ENCODE data around the gene DGKQ.

The DGKQ gene

DNA sequence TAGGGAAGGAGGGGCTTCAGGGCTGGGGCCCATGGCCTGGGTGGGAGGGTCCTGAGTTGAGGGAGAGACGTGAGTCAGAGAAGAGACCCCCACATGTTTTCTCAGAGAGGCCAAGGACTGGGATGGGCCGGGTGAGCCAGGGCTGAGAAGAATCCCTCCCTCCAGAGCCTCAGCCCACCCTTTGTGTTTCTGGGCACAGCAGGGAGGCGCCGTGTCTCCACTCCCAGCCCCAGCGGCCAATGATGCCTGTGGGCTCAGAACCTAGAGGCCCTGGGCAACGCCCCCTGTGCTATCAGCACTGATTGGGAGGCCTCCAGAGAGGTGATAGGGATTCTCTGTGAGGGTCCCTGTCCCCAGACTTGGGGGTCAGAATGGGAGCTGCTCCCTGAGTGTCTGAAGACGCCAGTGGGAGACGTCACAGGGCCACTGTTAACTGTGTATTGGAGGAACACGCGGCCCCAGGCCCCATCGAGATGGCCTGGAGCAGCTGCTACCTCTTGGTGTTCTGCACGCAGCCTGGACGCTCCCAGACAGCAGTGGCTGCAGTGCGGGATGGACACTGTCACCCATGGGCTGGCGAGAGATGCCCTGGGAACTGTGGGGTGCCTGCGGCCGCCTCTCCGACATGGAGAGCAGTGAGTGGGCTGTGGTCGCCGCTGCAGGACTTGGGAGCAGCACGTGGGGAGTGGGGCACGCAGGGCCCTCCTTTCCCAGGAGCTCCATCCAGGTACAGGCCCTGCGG, 46.5 kb upstream of the DGKQ start:
- ChIA-PET POLR2A (no interaction called here), CTCF (no interaction called here)
- DNase-seq (ENCODE audit: low read depth, low spot score) = no peak
- no peak overlapping the region for H3K4me3 ChIP-seq (ENCODE audit: low read depth, low read length)
- TF ChIP-seq, protein P1, sequence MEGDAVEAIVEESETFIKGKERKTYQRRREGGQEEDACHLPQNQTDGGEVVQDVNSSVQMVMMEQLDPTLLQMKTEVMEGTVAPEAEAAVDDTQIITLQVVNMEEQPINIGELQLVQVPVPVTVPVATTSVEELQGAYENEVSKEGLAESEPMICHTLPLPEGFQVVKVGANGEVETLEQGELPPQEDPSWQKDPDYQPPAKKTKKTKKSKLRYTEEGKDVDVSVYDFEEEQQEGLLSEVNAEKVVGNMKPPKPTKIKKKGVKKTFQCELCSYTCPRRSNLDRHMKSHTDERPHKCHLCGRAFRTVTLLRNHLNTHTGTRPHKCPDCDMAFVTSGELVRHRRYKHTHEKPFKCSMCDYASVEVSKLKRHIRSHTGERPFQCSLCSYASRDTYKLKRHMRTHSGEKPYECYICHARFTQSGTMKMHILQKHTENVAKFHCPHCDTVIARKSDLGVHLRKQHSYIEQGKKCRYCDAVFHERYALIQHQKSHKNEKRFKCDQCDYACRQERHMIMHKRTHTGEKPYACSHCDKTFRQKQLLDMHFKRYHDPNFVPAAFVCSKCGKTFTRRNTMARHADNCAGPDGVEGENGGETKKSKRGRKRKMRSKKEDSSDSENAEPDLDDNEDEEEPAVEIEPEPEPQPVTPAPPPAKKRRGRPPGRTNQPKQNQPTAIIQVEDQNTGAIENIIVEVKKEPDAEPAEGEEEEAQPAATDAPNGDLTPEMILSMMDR (IDR thresholded peaks at IDR 0.05; ENCODE audit: insufficient read depth, low read length, missing control alignments) = no peak

DNA sequence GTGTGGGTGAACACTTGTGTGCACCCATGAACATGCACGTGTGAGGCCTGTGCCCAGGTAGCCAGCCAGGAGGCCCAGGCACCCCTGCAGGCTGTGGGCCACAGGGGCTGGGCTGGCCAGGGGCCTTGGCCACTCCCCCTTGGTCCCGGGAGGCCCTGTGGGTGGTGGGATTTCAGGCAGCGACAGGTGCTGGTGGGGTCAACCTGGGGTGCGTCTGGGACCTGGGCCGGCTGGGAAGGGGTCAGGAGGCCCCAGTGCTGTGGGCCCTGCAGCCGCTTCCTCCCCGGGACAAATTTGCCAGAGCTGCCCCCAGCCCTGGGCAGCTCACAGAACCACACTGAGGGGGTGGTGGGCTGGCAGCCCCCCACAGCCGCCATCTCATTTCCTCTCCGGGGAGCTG, 46.0 kb upstream of the DGKQ start:
- POLR2A ChIA-PET = no interaction called here
- TF ChIP-seq, protein P1 (IDR thresholded peaks at IDR 0.05; ENCODE audit: insufficient read depth, low read length, missing control alignments) = no peak

DNA sequence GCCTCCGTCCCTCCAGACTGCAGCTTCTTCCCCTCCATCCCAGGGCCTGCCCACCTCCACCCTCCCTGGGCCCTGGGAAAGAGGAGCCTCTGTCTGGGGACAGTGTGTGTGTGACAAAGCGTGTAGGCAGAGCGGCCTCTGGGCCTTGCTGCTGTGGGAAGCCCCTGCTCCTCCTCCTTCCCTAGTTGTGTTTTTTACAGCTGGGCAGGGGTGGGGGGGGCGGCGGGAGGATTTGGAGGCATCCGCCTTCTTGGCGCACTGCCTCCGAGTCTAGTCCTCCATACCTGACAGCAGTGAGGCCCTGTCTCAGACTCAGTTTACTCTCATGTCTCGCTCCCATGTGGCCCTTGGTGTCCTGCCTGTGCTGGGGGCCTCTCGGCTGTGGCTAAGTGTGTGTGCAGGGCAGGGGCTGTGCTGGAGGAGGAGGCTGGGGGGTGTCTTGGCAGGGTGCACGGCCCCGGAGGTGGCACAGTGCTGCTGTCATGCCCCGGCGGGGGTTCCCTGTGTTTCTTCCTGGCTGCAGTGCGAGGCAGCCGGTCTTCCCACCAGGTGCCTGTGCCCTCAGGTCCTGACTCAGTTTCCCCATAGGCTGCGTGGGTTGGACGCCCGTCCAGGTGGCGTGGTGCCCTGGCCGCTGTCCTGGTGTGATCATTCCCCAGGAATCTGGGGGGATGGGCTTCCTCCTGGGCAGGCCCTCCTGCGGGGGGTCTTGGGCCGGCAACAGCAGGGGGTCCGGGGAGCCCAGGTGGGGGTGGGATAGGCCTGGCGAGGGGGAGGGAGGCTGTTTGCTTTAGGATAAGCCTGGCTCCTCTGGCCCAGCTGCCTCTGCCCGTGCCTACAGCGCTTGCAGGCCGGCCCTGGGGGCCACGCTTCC, 45.0 kb upstream of the DGKQ start:
- TF ChIP-seq, protein P1 (IDR thresholded peaks at IDR 0.05; ENCODE audit: insufficient read depth, low read length, missing control alignments) = no peak
- ChIA-PET CTCF (no interaction called here), POLR2A (no interaction called here)
- H3K4me3 ChIP-seq (ENCODE audit: low read depth, low read length) = no peak overlapping the region
- DNase-seq (ENCODE audit: low read depth, low spot score) = no peak

More for the DNA sequence above, 46.0 kb upstream of the DGKQ start:
- no peak for DNase-seq (ENCODE audit: low read depth, low spot score)
- H3K4me3 ChIP-seq (ENCODE audit: low read depth, low read length) = no peak overlapping the region
- CTCF ChIA-PET = no interaction called here

DNA sequence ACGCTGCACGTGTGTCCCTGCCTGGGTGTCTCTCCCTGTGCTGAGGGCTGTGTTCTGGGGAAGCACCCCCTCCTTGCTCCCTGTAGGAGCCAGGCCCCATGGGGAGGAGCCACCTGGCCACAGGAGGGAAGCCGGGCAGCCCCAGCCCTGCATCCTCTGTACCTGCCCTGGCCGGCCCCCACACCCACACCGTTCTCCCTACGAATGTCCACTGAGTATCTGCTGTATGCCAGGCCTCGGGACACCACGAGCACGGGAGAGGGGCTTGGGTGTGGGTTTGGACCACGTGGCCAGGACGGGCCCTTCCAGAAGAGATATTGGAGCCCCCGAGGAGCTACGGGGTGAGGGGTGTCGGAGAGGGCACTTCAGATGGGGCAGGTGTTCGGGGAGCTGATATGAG, 44.3 kb upstream of the DGKQ start:
- DNase-seq (ENCODE audit: low read depth, low spot score) = no peak
- POLR2A ChIA-PET = no interaction called here
- CTCF ChIA-PET = no interaction called here
- no peak overlapping the region for H3K4me3 ChIP-seq (ENCODE audit: low read depth, low read length)
- TF ChIP-seq, protein P1 (IDR thresholded peaks at IDR 0.05; ENCODE audit: insufficient read depth, low read length, missing control alignments) = no peak

DNA sequence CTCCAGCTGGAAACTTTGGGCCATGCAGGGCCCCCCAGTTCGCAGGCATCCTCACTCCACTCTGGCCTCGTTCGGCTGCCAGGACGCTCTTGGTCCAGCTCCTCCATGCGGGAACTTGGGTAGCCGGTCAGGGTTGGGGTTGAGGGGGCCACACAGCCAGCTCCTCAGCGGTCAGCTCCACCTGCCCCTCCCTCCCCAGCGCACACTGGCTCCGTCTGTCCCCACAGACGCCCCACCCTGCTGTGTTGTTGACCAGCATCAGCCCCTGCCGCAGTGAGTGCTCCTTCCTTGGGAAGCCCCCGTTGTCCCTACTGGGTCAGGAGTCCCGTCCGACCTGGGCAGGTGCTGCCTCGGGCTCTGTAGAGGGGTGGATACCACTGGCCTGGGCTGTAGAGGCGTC, 43.8 kb upstream of the DGKQ start:
- POLR2A ChIA-PET = no interaction called here
- DNase-seq (ENCODE audit: low read depth, low spot score) = no peak
- H3K4me3 ChIP-seq (ENCODE audit: low read depth, low read length) = no peak overlapping the region
- TF ChIP-seq, protein P1 (IDR thresholded peaks at IDR 0.05; ENCODE audit: insufficient read depth, low read length, missing control alignments) = no peak
- CTCF ChIA-PET = no interaction called here

DNA sequence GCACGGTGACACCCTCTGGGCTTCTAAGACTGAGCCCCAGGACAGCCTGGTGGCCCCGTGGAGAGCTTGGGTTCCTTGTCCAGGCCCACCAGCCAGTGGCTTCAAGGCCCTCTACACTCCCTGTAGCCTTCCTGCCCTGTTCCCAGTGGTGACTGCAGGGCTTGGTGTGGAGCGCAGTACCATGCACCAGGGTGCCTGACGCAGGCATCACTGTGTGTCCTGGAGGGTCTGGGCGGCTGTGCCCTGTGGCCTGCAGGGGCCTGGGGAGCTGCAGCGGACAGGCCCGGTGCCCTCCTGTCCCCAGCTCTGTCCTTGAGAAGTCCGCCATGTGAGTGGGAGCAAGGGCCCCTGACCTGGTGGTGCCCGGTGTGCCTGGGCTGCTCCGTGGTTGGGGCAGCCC, 42.4 kb upstream of the DGKQ start:
- ChIA-PET CTCF (no interaction called here), POLR2A (interaction anchor here (0.6 kb wide), 1 partner anchor 329 kb away, joined by 3 read pairs; no protein-coding TSS in a partner anchor)
- DNase-seq (ENCODE audit: low read depth, low spot score) = no peak
- no peak overlapping the region for H3K4me3 ChIP-seq (ENCODE audit: low read depth, low read length)
- TF ChIP-seq, protein P1 (IDR thresholded peaks at IDR 0.05; ENCODE audit: insufficient read depth, low read length, missing control alignments) = no peak

Data from AG04449 (cell line).